ENCODE data around the gene ZNF277. TPM values are rescaled to one million over a fixed set of nuclear protein-coding genes. Genes with fewer than 3 reads are reported as not detected.

Gene ZNF277
- total and polyA plus RNA-seq, 4 donors, result 7.8 to 23.5 (median 14.5) TPM

GRCh38 chr7:112186300-112186699 is 20.2 kb upstream of the ZNF277 start:
- H3K9ac ChIP-seq (ENCODE audit: low read depth in 1 of 2, low read length in 2 of 2), result no peak overlapping the region
- no peaks in the 10 kb centered on the region for H3K27me3 ChIP-seq (ENCODE audit: control insufficient read depth in 4 of 4, insufficient read depth in 4 of 4, low read length in 3 of 4)
- H3K4me3 ChIP-seq (ENCODE audit: low read depth in 1 of 3, low read length in 3 of 3), result no peak overlapping the region
- TF ChIP-seq RAD21 (IDR thresholded peaks at IDR 0.05) (no peak), TAF1 (conservative IDR thresholded peaks at IDR 0.05) (no peak), YY1 (IDR thresholded peaks at IDR 0.05) (no peak), RXRA (IDR thresholded peaks at IDR 0.05) (no peak)
- DNase-seq (ENCODE audit: low spot score), result no peak
- peaks cover 0 to 4% (median 3%) of the 10 kb centered on the region in 4 donors for H3K4me1 ChIP-seq (ENCODE audit: control insufficient read depth in 4 of 4, insufficient read depth in 4 of 4, low read length in 3 of 4)
- no peak overlapping the region for H3K27ac ChIP-seq (ENCODE audit: low read depth in 1 of 2, low read length in 2 of 2)
- H3K36me3 ChIP-seq (ENCODE audit: control insufficient read depth in 4 of 4, insufficient read depth in 3 of 4, low read depth in 1 of 4, low read length in 3 of 4), result no peaks in the 10 kb centered on the region
- H3K9me3 ChIP-seq (ENCODE audit: control insufficient read depth in 4 of 4, low read length in 3 of 4), result no peaks in the 10 kb centered on the region
- WGBS, result 87% methylated on average over 1 of the region's 1 CpG

DNA sequence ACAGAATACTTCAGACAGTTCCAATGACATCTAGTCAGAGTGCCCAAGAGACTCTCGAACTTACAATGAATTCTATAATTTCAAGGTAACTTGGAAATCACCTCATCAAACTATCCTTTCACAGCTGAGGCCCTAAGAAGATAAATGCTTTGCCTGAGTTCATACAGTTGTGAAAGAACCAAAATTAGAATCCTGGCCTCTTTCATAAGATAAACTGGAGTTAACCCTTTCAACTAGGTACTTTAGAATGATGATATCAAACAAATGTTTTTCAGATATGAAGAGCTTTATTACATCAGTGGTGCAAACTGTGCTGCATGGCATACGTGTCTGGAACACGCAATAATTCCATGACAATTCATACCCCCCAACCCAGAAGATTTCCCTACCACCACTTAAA is 18.2 kb upstream of the ZNF277 start:
- TF ChIP-seq SP1 (IDR thresholded peaks at IDR 0.05) (no peak), REST (IDR thresholded peaks at IDR 0.05) (no peak), RXRA (IDR thresholded peaks at IDR 0.05) (no peak), CTCF (IDR thresholded peaks at IDR 0.05; ENCODE audit: low read depth, low read length, missing input control) (no peak), FOXA2 (IDR thresholded peaks at IDR 0.05) (no peak), EGR1 (IDR thresholded peaks at IDR 0.05; ENCODE audit: low read depth in 2 of 2) (no peak), JUND (IDR thresholded peaks at IDR 0.05) (no peak), HNF4A (conservative IDR thresholded peaks at IDR 0.05) (no peak), TAF1 (conservative IDR thresholded peaks at IDR 0.05) (no peak), NR2F2 (IDR thresholded peaks at IDR 0.05) (no peak), RAD21 (IDR thresholded peaks at IDR 0.05) (no peak), FOXA1 (IDR thresholded peaks at IDR 0.05) (no peak), YY1 (IDR thresholded peaks at IDR 0.05) (no peak), HNF4G (IDR thresholded peaks at IDR 0.05) (no peak), GABPA (IDR thresholded peaks at IDR 0.05 in 1 of 2, conservative IDR thresholded peaks at IDR 0.05 in 1 of 2) (no peak)
- TF ChIP-seq, protein P1, sequence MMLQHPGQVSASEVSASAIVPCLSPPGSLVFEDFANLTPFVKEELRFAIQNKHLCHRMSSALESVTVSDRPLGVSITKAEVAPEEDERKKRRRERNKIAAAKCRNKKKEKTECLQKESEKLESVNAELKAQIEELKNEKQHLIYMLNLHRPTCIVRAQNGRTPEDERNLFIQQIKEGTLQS (IDR thresholded peaks at IDR 0.05), result no peak
- TF ChIP-seq, protein P2, sequence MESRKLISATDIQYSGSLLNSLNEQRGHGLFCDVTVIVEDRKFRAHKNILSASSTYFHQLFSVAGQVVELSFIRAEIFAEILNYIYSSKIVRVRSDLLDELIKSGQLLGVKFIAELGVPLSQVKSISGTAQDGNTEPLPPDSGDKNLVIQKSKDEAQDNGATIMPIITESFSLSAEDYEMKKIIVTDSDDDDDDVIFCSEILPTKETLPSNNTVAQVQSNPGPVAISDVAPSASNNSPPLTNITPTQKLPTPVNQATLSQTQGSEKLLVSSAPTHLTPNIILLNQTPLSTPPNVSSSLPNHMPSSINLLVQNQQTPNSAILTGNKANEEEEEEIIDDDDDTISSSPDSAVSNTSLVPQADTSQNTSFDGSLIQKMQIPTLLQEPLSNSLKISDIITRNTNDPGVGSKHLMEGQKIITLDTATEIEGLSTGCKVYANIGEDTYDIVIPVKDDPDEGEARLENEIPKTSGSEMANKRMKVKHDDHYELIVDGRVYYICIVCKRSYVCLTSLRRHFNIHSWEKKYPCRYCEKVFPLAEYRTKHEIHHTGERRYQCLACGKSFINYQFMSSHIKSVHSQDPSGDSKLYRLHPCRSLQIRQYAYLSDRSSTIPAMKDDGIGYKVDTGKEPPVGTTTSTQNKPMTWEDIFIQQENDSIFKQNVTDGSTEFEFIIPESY (IDR thresholded peaks at IDR 0.05), result no peak
- TF ChIP-seq, protein P3, sequence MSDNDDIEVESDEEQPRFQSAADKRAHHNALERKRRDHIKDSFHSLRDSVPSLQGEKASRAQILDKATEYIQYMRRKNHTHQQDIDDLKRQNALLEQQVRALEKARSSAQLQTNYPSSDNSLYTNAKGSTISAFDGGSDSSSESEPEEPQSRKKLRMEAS (IDR thresholded peaks at IDR 0.05), result no peak
- WGBS, result 98% methylated on average over 3 of the region's 3 CpGs
- Histone ChIP-seq H3K9ac (ENCODE audit: low read depth in 1 of 2, low read length in 2 of 2) (no peak overlapping the region), H3K36me3 (ENCODE audit: control insufficient read depth in 4 of 4, insufficient read depth in 3 of 4, low read depth in 1 of 4, low read length in 3 of 4) (no peaks in the 10 kb centered on the region), H3K27me3 (ENCODE audit: control insufficient read depth in 4 of 4, insufficient read depth in 4 of 4, low read length in 3 of 4) (no peaks in the 10 kb centered on the region), H3K27ac (ENCODE audit: low read depth in 1 of 2, low read length in 2 of 2) (no peak overlapping the region), H3K9me3 (ENCODE audit: control insufficient read depth in 4 of 4, low read length in 3 of 4) (no peaks in the 10 kb centered on the region), H3K4me1 (ENCODE audit: control insufficient read depth in 4 of 4, insufficient read depth in 4 of 4, low read length in 3 of 4) (peaks cover 0 to 3% (median 1%) of the 10 kb centered on the region in 4 donors), H3K4me3 (ENCODE audit: low read depth in 1 of 3, low read length in 3 of 3) (no peak overlapping the region)
- no peak for DNase-seq (ENCODE audit: low spot score)
